ENCODE data around the gene FSTL3.

DNA sequence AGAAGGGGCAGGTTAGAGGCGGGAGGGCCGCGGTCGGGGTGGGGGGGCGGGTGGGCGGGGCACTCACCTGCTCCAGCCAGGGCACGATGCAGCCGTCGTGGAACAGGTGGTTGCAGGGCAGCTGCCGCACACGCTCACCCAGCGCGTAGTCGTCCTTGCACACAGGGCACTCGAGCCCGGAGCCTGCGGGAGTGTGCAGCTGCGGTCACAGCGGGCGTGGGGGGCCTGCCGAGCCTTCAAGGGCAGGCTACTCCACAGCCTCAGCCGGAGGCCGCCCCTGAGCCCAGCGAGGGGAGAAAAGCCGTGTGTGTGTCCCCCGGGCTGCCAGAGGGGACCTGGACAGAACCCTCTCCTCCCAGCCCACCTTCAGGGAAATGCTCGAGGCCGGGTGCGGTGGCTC lies 27.9 kb upstream of the FSTL3 start:
- TF ChIP-seq, protein P1, sequence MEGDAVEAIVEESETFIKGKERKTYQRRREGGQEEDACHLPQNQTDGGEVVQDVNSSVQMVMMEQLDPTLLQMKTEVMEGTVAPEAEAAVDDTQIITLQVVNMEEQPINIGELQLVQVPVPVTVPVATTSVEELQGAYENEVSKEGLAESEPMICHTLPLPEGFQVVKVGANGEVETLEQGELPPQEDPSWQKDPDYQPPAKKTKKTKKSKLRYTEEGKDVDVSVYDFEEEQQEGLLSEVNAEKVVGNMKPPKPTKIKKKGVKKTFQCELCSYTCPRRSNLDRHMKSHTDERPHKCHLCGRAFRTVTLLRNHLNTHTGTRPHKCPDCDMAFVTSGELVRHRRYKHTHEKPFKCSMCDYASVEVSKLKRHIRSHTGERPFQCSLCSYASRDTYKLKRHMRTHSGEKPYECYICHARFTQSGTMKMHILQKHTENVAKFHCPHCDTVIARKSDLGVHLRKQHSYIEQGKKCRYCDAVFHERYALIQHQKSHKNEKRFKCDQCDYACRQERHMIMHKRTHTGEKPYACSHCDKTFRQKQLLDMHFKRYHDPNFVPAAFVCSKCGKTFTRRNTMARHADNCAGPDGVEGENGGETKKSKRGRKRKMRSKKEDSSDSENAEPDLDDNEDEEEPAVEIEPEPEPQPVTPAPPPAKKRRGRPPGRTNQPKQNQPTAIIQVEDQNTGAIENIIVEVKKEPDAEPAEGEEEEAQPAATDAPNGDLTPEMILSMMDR (conservative IDR thresholded peaks at IDR 0.05; ENCODE audit: low read length) = no peak
- TF ChIP-seq EZH2phosphoT487 (IDR thresholded peaks at IDR 0.05; ENCODE audit: borderline replicate concordance, low read depth, low read length) = no peak

All from OCI-LY7 (cell line).